Upper lobe of left lung (tissue), 6 donors: Measurements from ENCODE around the gene CCDC192. TPM values are rescaled to one million over a fixed set of nuclear protein-coding genes. Genes with fewer than 3 reads are reported as not detected.
"Not testable (repeated sequence)": the region's sequence is repeated elsewhere in the genome, so short reads cannot be mapped to it uniquely, and the experiment has no call there.

Experiments used
- ATAC-seq, 2 donors: fragments of 200-7000 bp; cut with Tn5 transposase; one replicate each; pipeline ENCODE4 v1.9.1; 2022; ENCODE audit warnings: mild to moderate bottlenecking in 2 of 2, moderate library complexity in 2 of 2; ENCODE audit not compliant: low FRiP score in 2 of 2
- DNase-seq, 2 donors: peaks; one replicate each; pipeline ENCODE4 v3.0.0-alpha.2; 2019 to 2020
- H3K27ac ChIP-seq, 4 donors: fragments of 200-600 bp; sonication (generic); one replicate each; pipeline ENCODE4 v1.5.1; 2016 to 2019
- H3K27me3 ChIP-seq, 4 donors: fragments of 200-600 bp; sonication (generic); one replicate each; pipeline ENCODE4 v1.5.1; 2017 to 2019
- H3K36me3 ChIP-seq, 4 donors: fragments of 200-600 bp; sonication (generic); one replicate each; pipeline ENCODE4 v1.5.1; 2016 to 2019
- H3K4me1 ChIP-seq, 4 donors: fragments of 200-600 bp; sonication (generic); one replicate each; pipeline ENCODE4 v1.5.1; 2018 to 2019
- H3K4me3 ChIP-seq, 4 donors: fragments of 200-600 bp; sonication (generic); one replicate each; pipeline ENCODE4 v1.5.1; 2017 to 2019; ENCODE audit warnings: mild to moderate bottlenecking in 2 of 4, moderate library complexity in 1 of 4
- H3K9me3 ChIP-seq, 4 donors: fragments of 200-600 bp; sonication (generic); one replicate each; pipeline ENCODE4 v1.5.1; 2018 to 2019
- CTCF ChIP-seq, 6 experiments: fragments of 450-650 bp in 4 of 6; fragments of 200-600 bp in 2 of 6; sonication (generic) in 2 of 6; IDR thresholded peaks; one replicate each; pipeline ENCODE4 v1.5.1; 2016 to 2019; ENCODE audit warnings: antibody characterized with exemption in 6 of 6
- EP300 ChIP-seq, 4 donors: sonication (generic); formaldehyde crosslinking; IDR thresholded peaks; one replicate each; pipeline ENCODE4 v1.5.1; 2017; ENCODE audit warnings: antibody characterized with exemption in 4 of 4, control low read depth in 2 of 4
- POLR2A ChIP-seq, 4 donors: fragments of 450-650 bp; IDR thresholded peaks; one replicate each; pipeline ENCODE4 v1.5.1; 2016 to 2017; ENCODE audit warnings: antibody characterized with exemption in 4 of 4, mild to moderate bottlenecking in 2 of 4
- POLR2AphosphoS5 ChIP-seq, 2 donors: sonication (generic); formaldehyde crosslinking; IDR thresholded peaks; one replicate each; pipeline ENCODE4 v1.5.1; 2017; ENCODE audit warnings: antibody characterized with exemption in 2 of 2
- WGBS, 2 donors: methylation state at CpG; one replicate each; pipeline ENCODE4 v1.1.5; 2017 to 2018; 5-methylcytosine and 5-hydroxymethylcytosine counted together
- total RNA-seq, 6 donors: library from RNA; depleted of rRNA in 4 of 6; stranded (reverse); fragments of >200 nt in 4 of 6; gene quantifications; one replicate each; pipeline versions ENCODE4 v1.1.0 to v1.2.1, GENCODE V29; 2016 to 2021
- donor health status: DM: no; HTN: no; CAD: no; lungs with moderate emphysema.
- donor health status: DM: no; HTN: yes; CAD: no; lungs with severe emphysema.

Gene CCDC192
- total RNA-seq, 6 donors from 2014 or later = 0.76 TPM; not detected in 5

- no peak for DNase-seq
- Histone ChIP-seq H3K27me3 (no peaks in the 10 kb centered on the region), H3K9me3 (no peaks in the 10 kb centered on the region), H3K27ac (peak overlapping the region in 1 of 4 donors; percentile 6), H3K4me3 (no peak overlapping the region), H3K4me1 (peaks cover 0 to 12% (median 7%) of the 10 kb centered on the region in 4 donors), H3K36me3 (no peaks in the 10 kb centered on the region)
- WGBS, 2 donors = 45 to 56% methylated on average over 3 of the region's 3 CpGs
- TF ChIP-seq POLR2A (IDR thresholded peaks at IDR 0.05) = no peak
- TF ChIP-seq CTCF (IDR thresholded peaks at IDR 0.05) = no peak
- TF ChIP-seq POLR2AphosphoS5 (IDR thresholded peaks at IDR 0.05) = no peak
- ATAC-seq = no peak
Observed at GRCh38 chr5:127707209-127707608, 4.0 kb downstream of the CCDC192 start.

GRCh38 chr5:127713083-127713482 is 9.9 kb downstream of the CCDC192 start:
- not testable (repeated sequence) for H3K27me3 ChIP-seq, H3K9me3 ChIP-seq, H3K4me3 ChIP-seq, DNase-seq, H3K27ac ChIP-seq, H3K4me1 ChIP-seq, ATAC-seq, H3K36me3 ChIP-seq
- 53 to 63% methylated on average over 4 of the region's 4 CpGs for WGBS, 2 donors

- Histone ChIP-seq H3K27me3 (no peaks in the 10 kb centered on the region), H3K27ac (no peak overlapping the region), H3K4me1 (peaks cover 0 to 2% (median under 1%) of the 10 kb centered on the region in 4 donors), H3K36me3 (no peaks in the 10 kb centered on the region), H3K4me3 (no peak overlapping the region), H3K9me3 (peaks cover 0 to 5% (median 4%) of the 10 kb centered on the region in 4 donors)
- 44 to 55% methylated on average over 1 of the region's 1 CpG for WGBS, 2 donors
- DNase-seq (no peak), ATAC-seq (no peak)
- TF ChIP-seq CTCF (IDR thresholded peaks at IDR 0.05) = no peak
- no peak for TF ChIP-seq EP300 (IDR thresholded peaks at IDR 0.05)
- TF ChIP-seq POLR2AphosphoS5 (IDR thresholded peaks at IDR 0.05) = no peak
- TF ChIP-seq POLR2A (IDR thresholded peaks at IDR 0.05) = no peak
Observed at GRCh38 chr5:127718181-127718580, 15.0 kb downstream of the CCDC192 start.

GRCh38 chr5:127723571-127723970 is 20.4 kb downstream of the CCDC192 start:
- TF ChIP-seq POLR2AphosphoS5 (IDR thresholded peaks at IDR 0.05) = peak in 1 of 2 donors; percentile 64
- TF ChIP-seq POLR2A (IDR thresholded peaks at IDR 0.05) = no peak
- TF ChIP-seq CTCF (IDR thresholded peaks at IDR 0.05) = no peak
- TF ChIP-seq EP300 (IDR thresholded peaks at IDR 0.05) = peak in 1 of 4 donors; percentile 13
- H3K27ac ChIP-seq = no peak overlapping the region
- DNase-seq (peak in 1 of 2 donors; percentile 75), ATAC-seq (peak in 1 of 2 donors; percentile 66)
- H3K4me3 ChIP-seq = no peak overlapping the region
- no peaks in the 10 kb centered on the region for H3K36me3 ChIP-seq
- WGBS, 2 donors = 7 to 14% methylated on average over 2 of the region's 2 CpGs
- H3K4me1 ChIP-seq = peaks cover 0 to 7% (median 7%) of the 10 kb centered on the region in 4 donors
- H3K27me3 ChIP-seq = no peaks in the 10 kb centered on the region
- H3K9me3 ChIP-seq = peaks cover 0 to 5% (median 4%) of the 10 kb centered on the region in 4 donors

- Histone ChIP-seq H3K36me3 (no peaks in the 10 kb centered on the region), H3K4me3 (no peak overlapping the region), H3K27ac (no peak overlapping the region), H3K9me3 (peaks cover 0 to 5% (median under 1%) of the 10 kb centered on the region in 4 donors), H3K4me1 (peaks cover 0 to 7% (median 7%) of the 10 kb centered on the region in 4 donors), H3K27me3 (no peaks in the 10 kb centered on the region)
- 91 to 92% methylated on average over 1 of the region's 1 CpG for WGBS, 2 donors
- ATAC-seq (no peak), DNase-seq (no peak)
- TF ChIP-seq POLR2AphosphoS5 (IDR thresholded peaks at IDR 0.05) = no peak
- TF ChIP-seq POLR2A (IDR thresholded peaks at IDR 0.05) = no peak
- no peak for TF ChIP-seq CTCF (IDR thresholded peaks at IDR 0.05)
- no peak for TF ChIP-seq EP300 (IDR thresholded peaks at IDR 0.05)
Observed at GRCh38 chr5:127725673-127726072, 22.5 kb downstream of the CCDC192 start.
